Activated CD4-positive, alpha-beta T cell treated with anti-CD3 and anti-CD28 coated beads, Interleukin-2, amount 50 U/mL, for 4 hours (primary cell): ENCODE measurements around the gene HDAC4.

Experiments used
- DNase-seq, 2 experiments: peaks; one replicate each; pipeline ENCODE4 v3.0.0-alpha.2; 2020

The HDAC4 gene

GRCh38 chr2:239344857-239345216 is 56.0 kb downstream of the HDAC4 start:
- no peak for DNase-seq

GRCh38 chr2:239343946-239344856 is 56.6 kb downstream of the HDAC4 start:
- DNase-seq, result no peak

DNA sequence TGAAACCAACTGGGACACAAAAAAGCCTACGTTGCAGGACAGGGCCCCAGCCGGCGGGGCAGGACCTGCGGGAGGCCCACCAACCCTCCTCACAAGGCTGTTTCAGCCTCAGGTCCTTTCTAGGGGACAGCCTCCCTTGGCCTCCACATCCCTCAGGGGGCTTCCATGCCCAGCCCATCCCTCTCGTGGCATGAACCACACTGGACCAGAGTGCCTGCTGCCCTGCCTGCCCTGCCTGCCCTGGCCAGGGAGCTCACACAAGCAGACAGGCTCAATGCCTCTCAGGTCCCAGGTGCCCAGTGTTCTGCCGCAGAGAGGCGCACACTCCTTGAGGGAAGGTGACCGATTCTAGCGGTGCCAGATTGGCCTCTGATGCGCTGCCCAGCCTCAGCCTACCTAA is 57.4 kb downstream of the HDAC4 start:
- DNase-seq, result no peak

GRCh38 chr2:239341840-239342239 is 59.0 kb downstream of the HDAC4 start:
- DNase-seq, result no peak

- DNase-seq, result no peak
Measured at GRCh38 chr2:239341146-239341732, 59.6 kb downstream of the HDAC4 start.

DNA sequence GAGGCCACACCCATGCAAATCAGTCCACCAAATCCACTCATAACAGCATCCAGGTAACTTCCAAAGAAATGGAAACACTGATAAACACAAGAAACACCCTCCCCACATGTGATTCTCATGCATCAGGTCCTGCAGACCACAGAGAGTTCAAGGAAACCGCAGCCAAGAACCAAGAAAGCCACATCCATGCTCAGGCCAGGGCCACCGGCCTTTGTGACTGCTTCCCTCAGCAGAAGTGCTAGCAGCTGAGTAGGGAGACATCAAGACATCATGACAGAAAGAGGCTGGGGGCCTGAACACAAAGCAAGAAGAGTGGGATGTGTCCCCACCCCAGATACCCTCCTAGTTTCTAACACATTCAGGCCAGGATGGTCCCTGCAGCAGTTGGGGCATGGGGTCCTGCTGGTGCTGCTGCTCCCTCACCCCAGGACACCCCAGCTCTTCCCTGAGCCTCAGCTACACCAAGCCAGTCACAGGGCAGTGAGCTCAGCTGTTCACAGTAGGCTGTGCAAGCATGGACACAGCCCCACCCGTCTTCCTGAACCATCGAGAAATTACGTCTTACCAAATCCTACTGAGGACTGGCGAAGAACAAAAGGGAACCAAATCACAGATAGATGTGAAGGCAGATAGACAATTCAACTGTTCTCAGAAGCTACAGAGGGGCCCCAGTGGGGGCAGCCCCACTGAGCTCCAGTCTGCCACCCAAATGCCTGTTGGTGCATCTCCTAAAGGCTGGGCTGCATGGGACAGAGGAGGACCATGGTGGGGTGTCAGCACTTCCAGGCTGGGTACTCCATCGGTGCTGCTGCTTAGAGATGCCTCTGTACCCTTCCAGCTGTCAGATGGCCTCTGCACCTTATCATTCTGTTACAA is 60.9 kb downstream of the HDAC4 start:
- DNase-seq, result no peak

DNA sequence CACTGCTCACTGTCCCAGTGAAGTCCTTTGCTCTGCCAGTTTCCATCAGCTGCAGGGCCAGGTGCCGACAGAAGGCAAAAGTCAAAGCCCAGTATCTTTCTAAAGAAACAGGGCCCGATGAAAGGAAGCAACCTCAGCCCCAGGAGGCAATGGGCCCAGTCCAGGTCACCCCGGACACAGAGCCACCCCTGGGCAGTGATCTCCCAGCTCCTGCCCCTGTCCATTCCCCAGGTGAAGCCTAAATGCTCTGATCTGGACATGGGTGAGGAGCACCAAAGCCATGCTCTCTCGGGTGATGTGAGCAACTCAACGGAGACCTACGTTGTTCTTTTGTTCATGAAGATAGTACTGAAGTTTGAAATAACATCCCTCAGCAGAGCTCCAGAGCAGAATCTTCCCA is 61.6 kb downstream of the HDAC4 start:
- DNase-seq, result no peak

- DNase-seq, result no peak
Measured at GRCh38 chr2:239337877-239338484, 62.8 kb downstream of the HDAC4 start.

DNA sequence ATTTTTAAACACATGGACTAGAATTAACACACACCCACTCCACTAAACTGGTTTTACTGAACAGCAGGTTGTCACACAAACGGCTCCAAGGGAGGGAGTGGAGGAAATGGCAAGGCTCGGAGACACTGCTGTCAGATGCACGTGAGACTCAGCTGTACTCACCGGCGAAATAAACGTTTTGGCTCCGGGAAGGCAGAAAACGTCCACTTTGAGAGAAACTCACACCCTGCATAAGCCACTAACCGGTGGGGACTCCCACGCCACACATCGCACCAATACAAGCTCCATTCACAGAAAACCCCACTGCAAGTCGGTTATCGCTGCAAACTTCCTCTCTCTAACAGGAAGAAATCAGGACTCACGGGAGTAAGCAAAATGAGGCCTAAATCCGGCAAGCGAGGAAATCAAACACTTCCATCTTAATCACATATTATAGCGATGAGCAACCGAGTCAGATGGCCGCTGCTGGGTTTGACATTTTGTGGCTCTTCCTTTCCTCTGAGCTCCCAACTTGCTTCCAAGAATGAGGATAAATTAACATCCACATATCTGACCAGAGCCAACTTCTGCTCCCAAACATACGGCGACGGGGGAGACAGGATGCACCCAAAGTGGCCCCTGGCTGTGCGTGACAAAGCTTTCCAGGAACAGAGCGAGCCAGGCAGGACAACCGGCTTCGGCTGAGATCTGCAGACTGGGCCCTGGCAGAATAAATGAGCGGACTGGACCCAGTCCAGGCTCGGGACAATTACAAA is 63.5 kb downstream of the HDAC4 start:
- DNase-seq, result no peak

DNA sequence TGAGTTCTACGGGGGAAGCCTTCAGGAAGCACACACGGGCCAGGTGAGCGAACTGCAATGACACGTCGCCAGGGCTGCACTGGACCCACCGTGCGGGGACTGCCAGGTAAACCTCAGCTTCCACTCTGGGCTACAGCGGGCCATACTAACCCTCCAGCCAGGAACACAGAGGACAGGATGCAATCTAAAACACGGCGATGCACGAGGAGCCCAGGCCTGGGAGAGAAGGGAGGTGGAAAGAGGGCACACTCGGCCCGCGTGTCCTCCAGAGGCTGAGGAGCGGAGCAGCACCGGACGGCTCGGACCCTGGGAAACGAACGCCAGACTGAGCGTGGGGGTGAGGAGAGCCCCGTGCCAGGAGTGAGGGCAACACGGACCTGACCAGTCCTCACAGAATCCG is 69.3 kb downstream of the HDAC4 start:
- no peak for DNase-seq

GRCh38 chr2:239330836-239331235 is 70.0 kb downstream of the HDAC4 start:
- no peak for DNase-seq

DNA sequence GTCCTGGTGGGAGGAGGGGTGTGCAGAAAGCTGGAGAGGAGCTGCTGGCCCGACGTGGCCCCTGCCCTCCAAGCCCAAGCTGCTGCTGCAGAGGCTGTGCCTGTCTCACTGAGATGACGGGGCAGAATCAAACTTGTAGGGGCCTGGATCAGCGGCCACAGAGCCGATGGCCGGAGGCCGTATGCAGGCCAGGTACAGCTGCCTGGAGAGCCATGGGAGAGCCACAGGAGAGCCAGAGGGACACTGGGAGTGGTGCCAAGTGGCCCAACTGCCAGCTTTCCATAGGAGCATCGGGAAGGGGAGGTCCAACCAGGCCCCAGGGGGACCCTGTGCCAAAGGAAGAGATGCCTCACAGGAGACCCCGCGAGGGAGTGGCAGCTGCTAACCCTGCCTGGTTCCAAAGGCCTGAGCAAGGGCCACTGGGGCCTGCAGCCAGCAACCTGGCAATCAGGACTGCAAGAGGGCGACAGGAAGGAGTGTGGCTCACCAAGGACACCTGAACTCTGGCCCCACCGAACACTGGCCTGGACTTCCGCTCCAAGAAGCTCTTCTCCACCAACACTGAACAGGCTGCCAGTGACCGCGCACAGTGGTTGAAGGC is 70.7 kb downstream of the HDAC4 start:
- DNase-seq, result no peak

DNA sequence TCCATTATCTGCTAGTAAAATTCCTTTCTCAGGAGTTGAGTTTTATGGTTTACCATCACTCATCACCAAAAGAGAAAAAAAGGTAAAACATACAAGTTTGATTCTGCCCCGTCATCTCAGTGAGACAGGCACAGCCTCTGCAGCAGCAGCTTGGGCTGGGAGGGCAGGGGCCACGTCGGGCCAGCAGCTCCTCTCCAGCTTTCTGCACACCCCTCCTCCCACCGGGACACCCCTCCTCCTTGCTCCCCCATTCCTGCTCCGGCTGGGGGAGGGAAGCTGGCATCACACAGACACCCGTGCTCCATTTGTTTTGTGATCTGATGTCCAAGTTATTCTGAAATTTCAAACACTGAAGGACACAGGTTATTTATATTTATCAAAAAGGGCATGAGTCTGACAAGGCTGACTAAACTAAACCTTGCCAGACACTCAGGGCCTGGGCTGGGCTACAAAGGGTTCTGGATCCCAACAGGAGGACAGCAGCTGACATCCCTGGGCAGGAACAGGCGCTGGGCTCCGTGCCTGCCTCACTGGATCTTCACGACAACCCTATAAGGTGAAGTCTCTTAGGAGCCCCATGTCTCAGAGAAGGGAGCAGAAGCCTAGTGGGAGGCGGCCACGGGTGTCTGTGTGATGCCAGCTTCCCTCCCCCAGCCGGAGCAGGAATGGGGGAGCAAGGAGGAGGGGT is 71.4 kb downstream of the HDAC4 start:
- DNase-seq, result no peak

DNA sequence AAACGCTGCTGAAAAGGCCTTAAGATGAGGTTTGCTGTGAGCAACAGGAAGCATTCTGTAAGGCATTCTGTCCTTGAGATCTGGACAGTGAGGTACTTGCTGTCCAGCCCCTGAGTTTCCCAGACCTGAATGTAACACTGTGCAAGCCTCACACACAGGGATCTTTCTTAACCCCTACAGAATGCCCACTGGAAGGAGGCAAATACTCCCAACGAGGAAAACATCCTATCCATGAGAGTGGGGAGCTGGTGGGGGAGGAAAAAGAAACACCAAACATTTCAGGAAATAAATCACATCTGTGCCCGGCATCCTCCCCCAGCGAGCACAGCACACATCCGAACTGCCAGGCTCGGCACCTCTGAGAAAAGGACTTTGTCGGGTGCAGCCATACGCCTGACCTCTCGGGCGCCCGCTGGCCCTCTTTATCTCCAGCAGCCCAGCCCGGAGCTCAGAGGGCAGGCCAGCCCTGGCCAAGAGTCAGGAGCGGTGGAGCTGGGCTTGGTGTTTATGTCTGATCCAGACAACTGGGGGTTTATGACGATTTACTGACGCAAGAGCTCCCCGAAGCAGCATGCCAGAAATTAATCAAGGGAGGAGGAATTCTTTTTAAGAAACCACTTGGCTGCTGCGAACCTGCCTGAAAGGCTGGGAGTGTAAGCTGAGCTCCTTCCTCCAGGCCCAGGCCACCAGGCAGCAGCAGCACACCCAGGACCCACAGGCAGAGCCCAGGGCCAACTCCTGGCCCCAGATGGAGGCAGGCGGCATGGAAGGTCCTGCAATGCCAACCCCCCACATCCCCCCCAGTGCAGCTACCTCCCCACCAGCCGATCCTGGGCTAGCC is 72.2 kb downstream of the HDAC4 start:
- DNase-seq, result no peak

GRCh38 chr2:239327536-239328350 is 73.1 kb downstream of the HDAC4 start:
- no peak for DNase-seq

GRCh38 chr2:239326831-239327535 is 73.8 kb downstream of the HDAC4 start:
- peak; percentile 69 to 73 for DNase-seq

DNA sequence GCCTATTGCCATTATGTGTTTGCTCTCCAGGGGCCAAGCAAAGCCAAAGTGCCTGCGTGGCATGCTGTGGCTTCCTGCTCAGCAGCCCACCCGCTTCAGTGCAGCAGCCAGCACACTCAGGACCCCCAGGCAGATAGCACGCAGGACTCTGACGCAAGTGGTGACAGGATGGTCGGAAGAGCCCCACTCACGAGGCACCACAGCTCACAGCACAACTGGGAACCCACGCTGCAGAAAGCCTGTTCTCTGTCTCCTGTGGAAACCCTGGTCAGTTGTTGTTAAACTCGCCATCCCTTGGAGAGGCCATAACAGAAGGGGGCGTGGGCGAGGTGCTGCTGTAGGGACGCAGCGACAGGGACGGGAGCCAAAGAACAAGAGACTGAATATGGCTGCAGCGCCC is 76.4 kb downstream of the HDAC4 start:
- DNase-seq, result no peak

DNA sequence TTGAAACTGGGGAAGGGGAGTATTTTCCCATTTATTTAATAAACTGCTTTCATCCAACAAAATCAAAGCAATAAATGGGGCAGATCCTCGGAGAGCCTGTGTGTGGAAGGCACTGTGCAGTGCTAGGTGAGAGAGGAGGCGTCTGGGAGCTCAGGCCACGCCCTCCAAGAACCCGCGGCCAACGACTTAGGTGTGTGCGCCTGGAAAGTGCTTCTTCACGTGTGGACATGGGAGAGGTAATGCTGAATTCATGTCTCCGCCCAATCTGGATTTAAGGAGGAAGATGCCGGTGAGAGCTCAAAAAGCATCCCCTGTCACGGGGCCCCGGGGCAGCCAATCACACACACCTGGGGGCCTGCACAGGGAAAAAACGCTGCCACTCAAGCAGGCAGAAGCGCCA is 77.4 kb downstream of the HDAC4 start:
- DNase-seq, result no peak
